ENCODE measurements around the gene GEMIN4. TPM values are rescaled to one million over a fixed set of nuclear protein-coding genes. Genes with fewer than 3 reads are reported as not detected.
"Not testable (repeated sequence)": the region's sequence is repeated elsewhere in the genome, so short reads cannot be mapped to it uniquely, and the experiment has no call there.

Gene GEMIN4
- total RNA-seq, 1 donor from 2014 or later, result 19.3 TPM

DNA sequence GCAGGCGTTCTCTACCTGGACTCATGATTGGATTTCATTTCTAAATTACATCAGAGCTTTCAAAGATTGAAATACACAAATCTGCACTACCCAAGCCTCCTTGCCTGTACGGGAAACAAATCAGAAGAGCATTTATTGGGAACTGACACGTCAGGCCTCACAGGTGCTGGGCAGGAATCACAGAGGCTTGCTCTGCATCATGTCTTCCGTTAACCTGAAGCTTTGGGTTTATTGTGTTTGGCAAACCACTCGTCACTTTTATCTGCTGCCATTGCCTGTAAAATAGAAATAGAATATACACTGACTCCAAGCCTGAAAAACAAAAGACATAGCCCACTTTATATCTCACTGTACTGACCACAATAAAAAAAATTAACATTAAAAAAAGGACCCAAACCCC, 7.9 kb upstream of the GEMIN4 start:
- no peaks in the 10 kb centered on the region for H3K27me3 Mint-ChIP-seq (ENCODE audit: unreplicated experiment)
- TF ChIP-seq, protein P1, sequence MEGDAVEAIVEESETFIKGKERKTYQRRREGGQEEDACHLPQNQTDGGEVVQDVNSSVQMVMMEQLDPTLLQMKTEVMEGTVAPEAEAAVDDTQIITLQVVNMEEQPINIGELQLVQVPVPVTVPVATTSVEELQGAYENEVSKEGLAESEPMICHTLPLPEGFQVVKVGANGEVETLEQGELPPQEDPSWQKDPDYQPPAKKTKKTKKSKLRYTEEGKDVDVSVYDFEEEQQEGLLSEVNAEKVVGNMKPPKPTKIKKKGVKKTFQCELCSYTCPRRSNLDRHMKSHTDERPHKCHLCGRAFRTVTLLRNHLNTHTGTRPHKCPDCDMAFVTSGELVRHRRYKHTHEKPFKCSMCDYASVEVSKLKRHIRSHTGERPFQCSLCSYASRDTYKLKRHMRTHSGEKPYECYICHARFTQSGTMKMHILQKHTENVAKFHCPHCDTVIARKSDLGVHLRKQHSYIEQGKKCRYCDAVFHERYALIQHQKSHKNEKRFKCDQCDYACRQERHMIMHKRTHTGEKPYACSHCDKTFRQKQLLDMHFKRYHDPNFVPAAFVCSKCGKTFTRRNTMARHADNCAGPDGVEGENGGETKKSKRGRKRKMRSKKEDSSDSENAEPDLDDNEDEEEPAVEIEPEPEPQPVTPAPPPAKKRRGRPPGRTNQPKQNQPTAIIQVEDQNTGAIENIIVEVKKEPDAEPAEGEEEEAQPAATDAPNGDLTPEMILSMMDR (IDR thresholded peaks at IDR 0.05), result no peak
- peaks cover 42% of the 10 kb centered on the region for H3K36me3 Mint-ChIP-seq (ENCODE audit: unreplicated experiment)

DNA sequence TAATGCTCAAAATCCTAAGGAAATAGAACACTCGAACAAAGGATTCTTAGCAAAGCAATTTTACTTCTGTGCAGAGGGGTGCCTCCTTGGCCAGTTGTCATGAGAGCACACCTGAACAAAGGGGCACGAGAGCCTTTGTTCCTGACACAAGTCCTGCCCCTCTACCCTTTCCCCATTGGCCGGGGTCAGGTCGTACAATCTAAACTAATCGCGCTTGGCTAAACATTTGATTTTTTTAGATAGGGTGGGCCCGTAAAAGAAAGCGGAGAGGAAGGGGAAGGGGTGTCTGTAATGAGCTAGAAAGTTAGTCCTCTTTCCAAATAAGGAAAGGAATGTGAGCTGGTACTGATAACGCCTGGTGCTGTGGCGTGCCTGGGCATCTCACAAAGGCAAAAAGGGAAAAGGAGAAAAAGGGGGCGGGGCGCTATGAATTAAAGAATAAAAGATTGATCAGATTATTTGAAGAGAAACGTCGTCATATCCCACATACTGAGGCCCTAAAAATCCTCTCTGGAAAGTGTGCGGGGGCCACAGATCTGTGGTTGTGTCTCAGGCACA, 4.0 kb upstream of the GEMIN4 start:
- H3K27me3 Mint-ChIP-seq (ENCODE audit: unreplicated experiment); H3K9me3 Mint-ChIP-seq (ENCODE audit: unreplicated experiment); H3K4me3 Mint-ChIP-seq (ENCODE audit: unreplicated experiment); H3K27ac Mint-ChIP-seq (ENCODE audit: unreplicated experiment); DNase-seq (ENCODE audit: extremely low spot score, unreplicated experiment): not testable (repeated sequence)
- H3K36me3 Mint-ChIP-seq (ENCODE audit: unreplicated experiment), result peaks cover 25% of the 10 kb centered on the region
- H3K4me1 Mint-ChIP-seq (ENCODE audit: unreplicated experiment), result peaks cover 12% of the 10 kb centered on the region

More for the DNA sequence above, 7.9 kb upstream of the GEMIN4 start:
- no peaks in the 10 kb centered on the region for H3K4me1 Mint-ChIP-seq (ENCODE audit: unreplicated experiment)
- no peak for DNase-seq (ENCODE audit: extremely low spot score, unreplicated experiment)
- H3K4me3 Mint-ChIP-seq (ENCODE audit: unreplicated experiment), result no peak overlapping the region
- H3K27ac Mint-ChIP-seq (ENCODE audit: unreplicated experiment), result no peak overlapping the region
- no peaks in the 10 kb centered on the region for H3K9me3 Mint-ChIP-seq (ENCODE audit: unreplicated experiment)

DNA sequence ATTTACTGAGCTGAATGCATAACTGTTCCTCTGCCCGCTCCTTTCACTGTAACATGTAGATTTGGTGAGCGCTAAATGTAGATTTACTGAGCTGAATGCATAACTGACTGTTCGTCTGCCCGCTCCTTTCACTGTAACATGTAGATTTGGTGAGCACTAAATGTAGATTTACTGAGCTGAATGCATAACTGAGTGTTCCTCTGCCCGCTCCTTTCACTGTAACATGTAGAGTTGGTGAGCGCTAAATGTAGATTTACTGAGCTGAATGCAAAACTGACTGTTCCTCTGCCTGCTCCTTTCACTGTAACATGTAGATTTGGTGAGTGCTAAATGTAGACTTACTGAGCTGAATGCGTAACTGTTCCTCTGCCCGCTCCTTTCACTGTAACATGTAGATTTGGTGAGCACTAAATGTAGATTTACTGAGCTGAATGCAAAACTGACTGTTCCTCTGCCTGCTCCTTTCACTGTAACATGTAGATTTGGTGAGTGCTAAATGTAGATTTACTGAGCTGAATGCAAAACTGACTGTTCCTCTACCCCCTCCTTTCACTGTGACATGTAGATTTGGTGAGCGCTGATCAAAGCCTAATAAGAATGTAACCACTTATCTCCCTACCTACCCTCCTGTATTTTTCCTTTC, 3.4 kb upstream of the GEMIN4 start:
- not testable (repeated sequence) for H3K27me3 Mint-ChIP-seq (ENCODE audit: unreplicated experiment); DNase-seq (ENCODE audit: extremely low spot score, unreplicated experiment); H3K27ac Mint-ChIP-seq (ENCODE audit: unreplicated experiment); H3K4me3 Mint-ChIP-seq (ENCODE audit: unreplicated experiment); H3K9me3 Mint-ChIP-seq (ENCODE audit: unreplicated experiment)
- Mint-ChIP-seq H3K4me1 (ENCODE audit: unreplicated experiment) (peaks cover 19% of the 10 kb centered on the region), H3K36me3 (ENCODE audit: unreplicated experiment) (peaks cover 25% of the 10 kb centered on the region)

DNA sequence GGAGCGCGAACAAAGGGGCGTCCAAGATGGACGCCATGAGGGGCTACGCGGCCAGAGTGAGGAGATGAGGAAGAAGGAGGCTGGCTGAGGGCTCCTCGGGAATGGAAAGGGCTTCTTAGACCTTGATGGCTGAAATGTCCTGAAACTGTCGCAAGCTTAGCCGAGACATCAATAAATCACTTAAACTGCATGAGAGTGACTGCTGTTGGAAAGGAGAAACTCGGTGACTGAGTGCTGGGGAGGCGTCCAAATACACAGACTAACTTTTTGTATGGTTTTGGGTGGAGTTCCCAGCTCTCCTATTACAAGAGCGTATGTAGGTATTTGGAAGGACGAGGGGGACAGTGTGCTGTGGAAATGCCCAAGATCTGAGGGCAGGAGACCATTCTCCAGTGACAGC, 1.4 kb upstream of the GEMIN4 start:
- Mint-ChIP-seq H3K9me3 (ENCODE audit: unreplicated experiment) (no peaks in the 10 kb centered on the region), H3K4me3 (ENCODE audit: unreplicated experiment) (peak overlapping the region; percentile 42), H3K4me1 (ENCODE audit: unreplicated experiment) (peaks cover 23% of the 10 kb centered on the region), H3K27ac (ENCODE audit: unreplicated experiment) (no peak overlapping the region), H3K27me3 (ENCODE audit: unreplicated experiment) (no peaks in the 10 kb centered on the region), H3K36me3 (ENCODE audit: unreplicated experiment) (peaks cover 17% of the 10 kb centered on the region)
- DNase-seq (ENCODE audit: extremely low spot score, unreplicated experiment), result no peak
- TF ChIP-seq, protein P1 (IDR thresholded peaks at IDR 0.05), result no peak

DNA sequence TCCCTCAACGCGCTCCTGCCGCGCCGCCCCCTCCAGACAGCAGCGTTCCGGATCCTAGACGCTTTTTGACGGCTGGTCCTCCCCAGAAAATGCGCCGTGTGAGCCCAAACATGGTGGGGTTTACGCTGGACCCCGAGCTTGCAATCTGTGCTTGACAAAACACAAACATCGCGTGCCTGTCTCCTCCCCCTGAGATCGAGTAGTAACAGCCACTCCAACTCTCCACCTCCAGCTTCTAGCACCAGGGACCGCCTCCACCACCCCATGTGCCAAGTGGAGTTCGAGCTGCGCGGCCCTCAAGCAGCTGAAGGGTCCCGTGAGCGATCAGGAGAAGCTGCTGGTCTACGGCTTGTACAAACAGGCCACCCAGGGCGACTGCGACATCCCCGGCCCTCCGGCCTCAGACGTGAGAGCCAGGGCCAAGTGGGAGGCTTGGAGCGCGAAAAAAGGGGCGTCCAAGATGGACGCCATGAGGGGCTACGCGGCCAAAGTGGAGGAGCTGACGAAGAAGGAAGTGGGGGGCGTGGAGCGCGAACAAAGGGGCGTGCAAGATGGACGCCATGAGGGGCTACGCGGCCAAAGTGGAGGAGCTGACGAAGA, 656 bp upstream of the GEMIN4 start:
- Mint-ChIP-seq H3K4me3 (ENCODE audit: unreplicated experiment) (peak overlapping the region; percentile 92), H3K36me3 (ENCODE audit: unreplicated experiment) (peaks cover 22% of the 10 kb centered on the region), H3K27me3 (ENCODE audit: unreplicated experiment) (no peaks in the 10 kb centered on the region), H3K9me3 (ENCODE audit: unreplicated experiment) (no peaks in the 10 kb centered on the region), H3K27ac (ENCODE audit: unreplicated experiment) (peak overlapping the region; percentile 87), H3K4me1 (ENCODE audit: unreplicated experiment) (peaks cover 23% of the 10 kb centered on the region)
- no peak for DNase-seq (ENCODE audit: extremely low spot score, unreplicated experiment)
- TF ChIP-seq, protein P1 (IDR thresholded peaks at IDR 0.05), result no peak
